Measurements from ENCODE around the gene XKR8.

Gene XKR8, protein sequence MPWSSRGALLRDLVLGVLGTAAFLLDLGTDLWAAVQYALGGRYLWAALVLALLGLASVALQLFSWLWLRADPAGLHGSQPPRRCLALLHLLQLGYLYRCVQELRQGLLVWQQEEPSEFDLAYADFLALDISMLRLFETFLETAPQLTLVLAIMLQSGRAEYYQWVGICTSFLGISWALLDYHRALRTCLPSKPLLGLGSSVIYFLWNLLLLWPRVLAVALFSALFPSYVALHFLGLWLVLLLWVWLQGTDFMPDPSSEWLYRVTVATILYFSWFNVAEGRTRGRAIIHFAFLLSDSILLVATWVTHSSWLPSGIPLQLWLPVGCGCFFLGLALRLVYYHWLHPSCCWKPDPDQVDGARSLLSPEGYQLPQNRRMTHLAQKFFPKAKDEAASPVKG

DNA sequence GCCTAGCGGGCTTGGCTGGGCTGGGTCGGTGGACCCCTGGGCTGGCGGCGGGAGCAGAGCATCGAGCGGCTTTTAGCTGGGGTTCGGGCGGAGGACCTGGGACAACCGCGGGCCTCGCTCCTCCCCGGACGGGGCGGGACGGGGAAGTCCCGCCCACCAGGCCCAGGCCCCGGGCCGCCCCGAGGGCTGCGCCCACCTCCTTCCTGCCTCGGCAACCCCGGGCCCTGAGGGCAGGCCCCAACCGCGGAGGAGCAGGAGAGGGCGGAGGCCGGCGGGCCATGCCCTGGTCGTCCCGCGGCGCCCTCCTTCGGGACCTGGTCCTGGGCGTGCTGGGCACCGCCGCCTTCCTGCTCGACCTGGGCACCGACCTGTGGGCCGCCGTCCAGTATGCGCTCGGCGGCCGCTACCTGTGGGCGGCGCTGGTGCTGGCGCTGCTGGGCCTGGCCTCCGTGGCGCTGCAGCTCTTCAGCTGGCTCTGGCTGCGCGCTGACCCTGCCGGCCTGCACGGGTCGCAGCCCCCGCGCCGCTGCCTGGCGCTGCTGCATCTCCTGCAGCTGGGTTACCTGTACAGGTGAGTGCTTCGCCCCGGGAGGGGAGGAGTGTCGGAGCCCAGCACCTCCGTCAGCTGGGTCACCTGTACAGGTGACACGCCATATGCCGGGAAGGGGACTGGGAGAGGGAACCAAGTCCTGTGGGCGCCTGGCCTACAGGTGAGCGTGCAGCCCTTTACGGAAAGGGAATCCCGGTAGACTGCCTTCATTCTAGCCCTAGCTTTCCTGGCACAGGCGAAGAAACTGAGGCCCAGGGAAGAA lies at the start of gene XKR8:
Gene XKR8 (plus strand): TSS at position 182 of the 812 bp plus-strand sequence. CDS start 97 bp downstream, at position 279.
- DNase-seq (ENCODE audit: low spot score), result peak; percentile 81

DNA sequence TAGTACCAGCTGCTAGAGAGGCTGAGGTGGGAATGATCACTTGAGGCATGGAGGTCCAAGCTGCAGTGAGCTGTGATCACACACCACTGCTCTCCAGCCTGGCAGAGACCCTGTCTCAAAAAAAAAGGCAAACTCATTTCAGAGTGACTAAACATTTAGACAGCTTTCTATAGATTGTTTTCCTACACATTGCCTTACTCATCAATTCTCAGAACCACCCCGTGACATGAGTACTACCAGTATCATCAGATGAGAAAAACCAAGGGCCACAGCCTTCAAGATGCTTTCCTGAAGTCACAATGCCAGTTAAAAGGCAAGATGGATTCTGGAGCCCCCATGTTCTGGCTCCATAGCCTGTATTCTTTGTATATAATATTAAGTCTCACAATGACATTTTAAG lies 47.3 kb upstream of the XKR8 start:
- peak; percentile 25 for DNase-seq (ENCODE audit: low spot score)

DNA sequence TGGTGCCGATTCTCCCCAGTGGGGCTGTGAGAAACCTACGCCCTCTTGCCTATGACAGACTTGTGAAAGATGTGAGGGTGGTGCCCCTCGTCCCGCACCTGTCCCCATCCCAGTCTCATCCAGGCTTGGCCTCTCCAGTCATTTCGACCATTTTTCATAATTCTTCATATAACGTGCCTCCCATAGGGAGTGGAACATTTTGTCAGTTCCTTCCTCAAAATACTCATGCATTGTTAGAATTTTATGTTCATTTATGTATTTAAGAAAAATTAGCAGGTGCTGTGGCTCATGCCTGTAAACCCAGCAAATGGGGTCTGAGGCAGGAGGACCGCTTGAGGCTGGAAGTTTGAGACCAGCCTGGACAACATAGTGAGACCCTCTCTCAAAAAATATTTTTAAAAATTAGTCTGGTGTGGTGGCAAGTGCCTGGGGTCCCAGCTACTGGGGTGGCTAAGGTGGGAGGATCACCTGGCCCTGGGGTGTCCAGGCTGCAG lies 44.6 kb upstream of the XKR8 start:
- no peak for DNase-seq (ENCODE audit: low spot score)

DNA sequence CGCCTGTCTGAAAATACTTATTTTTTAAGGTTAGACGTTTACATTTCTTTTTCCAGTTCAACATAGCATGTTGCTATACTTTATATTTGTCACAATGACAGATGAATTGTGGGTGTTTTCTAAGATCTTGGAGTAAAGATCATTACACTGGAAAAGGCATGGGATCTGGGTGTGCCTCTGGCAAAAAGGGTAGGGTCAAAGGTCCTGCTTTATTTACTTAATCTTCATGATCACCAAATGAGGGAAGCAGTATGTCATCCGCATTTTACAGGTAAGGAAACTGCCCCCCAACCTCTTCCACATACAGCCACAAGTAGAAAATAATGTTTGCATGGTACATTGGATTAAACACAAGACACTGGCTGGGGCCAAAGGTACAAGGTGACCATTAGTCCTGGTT lies 37.5 kb upstream of the XKR8 start:
- no peak for DNase-seq (ENCODE audit: low spot score)

DNA sequence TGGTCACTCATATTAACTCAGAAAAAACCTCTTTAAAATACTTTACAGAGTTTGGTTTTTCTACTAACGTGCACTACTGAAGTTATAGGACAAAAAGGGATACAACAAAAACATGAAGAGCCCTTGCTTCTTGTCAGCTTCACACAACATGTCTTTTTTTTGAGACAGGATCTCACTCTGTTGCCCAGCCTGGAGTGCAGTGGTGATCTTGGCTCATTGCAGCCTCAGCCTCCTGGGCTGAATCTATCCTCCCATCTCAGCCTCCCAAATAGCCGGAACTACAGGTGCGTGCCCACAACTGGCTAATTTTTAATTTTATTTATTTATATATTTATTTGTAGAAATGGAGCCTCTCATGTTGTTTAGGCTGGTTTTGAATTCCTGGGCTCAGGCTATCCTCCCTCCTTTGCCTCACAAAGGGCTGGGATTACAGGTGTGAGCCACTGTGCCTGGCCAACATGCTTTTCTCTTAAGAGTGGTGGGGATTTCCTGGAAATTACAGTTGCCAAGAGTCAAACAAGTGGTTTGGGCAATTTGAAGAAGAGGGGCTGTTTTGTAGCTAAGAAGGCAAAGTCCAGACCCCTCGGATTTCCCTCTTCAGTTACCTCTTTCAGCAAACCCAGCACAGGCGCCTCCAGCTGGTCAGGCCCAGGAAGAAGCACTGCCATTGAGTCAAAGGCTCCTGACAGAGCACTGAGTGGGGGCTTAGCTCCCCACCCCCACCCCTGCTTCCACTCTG lies 31.4 kb upstream of the XKR8 start:
- DNase-seq (ENCODE audit: low spot score), result no peak

DNA sequence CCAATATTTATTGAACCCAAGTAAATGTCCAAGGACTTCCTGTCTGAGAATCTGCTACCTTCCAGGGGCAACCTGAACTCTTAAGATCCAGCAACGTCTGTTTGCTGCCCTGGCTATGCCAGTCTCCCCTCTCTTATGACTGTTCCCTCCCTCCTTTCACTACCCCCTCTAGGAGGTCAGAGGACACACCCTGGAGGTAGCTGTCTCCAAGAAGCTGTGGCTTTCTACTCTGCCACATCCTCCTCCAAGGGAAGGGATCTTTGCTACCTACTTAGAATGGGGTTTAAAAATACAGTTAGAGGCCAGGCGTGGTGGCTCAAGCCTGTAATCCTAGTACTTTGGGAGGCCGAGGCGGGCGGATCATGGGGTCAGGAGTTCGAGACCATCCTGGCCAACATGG lies 28.6 kb upstream of the XKR8 start:
- no peak for DNase-seq (ENCODE audit: low spot score)

DNA sequence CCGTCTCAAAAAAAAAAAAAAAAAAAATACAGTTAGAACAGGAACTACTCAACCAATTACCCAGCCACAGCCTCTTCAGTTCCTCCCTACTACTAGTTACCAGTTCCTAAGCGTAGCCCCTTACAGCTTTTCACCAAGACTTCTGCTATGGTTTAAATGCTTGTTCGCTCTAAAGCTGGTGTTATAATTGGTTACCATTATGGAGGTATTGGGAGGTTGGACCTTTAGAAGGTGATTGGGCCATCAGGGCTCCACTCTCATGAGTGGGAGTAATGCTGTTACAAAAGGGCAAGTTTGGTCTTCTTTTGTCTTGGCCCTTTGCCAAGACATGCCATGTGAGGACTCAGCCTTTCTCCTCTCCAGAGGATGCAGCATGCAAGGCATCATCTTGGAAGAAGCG lies 28.0 kb upstream of the XKR8 start:
- no peak for DNase-seq (ENCODE audit: low spot score)

DNA sequence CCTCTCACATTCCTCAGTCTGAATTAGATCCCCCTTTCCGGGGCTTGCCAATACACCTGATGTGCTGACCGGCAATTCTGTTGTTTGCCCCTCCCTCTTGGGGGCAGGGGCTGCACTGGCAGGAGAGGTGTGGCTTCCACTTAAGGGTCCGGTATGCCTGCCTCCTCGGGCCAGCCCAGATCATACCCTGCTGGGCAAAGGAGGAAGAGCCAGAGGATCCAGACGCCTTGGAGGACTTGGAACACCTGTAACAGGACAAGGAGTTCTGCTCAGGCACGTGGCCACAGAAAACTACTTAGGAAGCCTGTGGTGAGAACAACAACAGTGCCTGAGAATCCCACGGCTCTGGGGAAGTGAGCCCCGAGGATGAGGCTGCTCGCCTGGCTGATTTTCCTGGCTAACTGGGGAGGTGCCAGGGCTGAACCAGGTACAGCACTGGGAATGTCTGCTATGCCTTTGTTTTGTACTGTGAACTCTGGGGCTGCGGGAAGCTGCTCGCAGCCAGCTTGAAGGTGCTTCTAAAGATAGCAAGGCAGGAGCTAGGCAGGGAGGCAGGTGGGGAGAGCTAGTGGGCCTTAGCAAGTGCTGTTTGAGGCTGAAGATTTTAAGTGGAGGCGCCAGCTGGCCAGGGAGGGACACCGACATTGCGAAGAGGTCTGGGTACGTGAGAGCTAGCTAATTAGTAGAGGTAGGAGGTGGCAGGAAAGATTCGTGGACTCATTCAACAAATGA lies 24.8 kb upstream of the XKR8 start, which contains the start of gene SMPDL3B:
Gene SMPDL3B (plus strand): TSS at position 183 of the 732 bp plus-strand sequence. CDS start 184 bp downstream, at position 367.
- DNase-seq (ENCODE audit: low spot score), result no peak

DNA sequence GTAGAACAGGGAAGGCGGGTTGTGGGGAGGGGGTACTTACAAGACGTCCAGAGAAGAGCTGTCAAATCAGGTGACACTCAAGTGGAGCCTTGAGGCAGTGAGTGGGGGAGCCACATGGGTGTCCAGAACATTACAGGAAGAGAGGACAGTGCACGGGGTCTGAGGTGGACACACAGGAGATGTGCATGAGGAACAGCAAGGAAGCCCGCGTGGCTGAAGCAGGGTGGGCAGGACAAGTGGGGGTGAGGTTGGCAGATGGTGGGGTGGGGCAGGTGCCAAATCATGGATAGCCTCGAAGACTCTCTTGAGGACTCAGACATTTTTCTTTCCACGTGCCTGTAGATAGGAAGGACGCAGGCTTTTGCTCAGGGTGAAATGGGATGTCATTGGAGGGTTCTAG lies 24.1 kb upstream of the XKR8 start:
- no peak for DNase-seq (ENCODE audit: low spot score)

DNA sequence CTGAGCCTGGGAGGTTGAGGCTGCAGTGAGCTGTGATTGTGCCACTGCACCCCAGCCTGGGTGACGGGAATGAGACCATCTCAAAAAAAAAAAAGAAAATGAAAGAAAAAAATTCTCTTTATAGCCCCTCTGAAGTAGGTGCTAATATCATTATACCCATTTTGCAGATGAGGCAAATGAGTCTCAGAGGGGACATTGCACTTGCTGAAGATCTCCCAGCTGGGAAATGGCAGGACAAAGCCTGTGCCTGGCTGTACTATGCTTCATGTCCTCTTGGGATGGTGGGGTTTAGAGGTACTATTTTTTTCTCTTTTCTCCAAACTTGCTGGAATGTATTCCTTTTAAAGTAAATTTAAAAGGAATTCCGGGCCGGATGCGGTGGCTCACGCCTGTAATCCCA lies 23.4 kb upstream of the XKR8 start:
- no peak for DNase-seq (ENCODE audit: low spot score)

DNA sequence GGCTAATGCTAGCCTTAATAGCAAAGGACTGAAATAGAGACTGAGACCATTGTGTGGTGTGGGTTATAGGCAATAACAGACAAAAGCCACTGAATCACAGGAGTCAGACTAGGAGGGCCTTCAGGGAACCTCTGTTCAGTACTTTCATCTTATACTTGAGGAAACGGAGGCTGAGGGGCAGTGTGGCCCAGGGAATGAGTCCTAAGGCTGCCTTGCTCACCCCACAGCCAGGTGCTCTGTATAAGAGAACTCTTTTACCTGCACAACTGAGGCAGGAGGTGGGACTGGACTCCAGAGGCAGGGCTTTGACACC lies 22.3 kb upstream of the XKR8 start:
- no peak for DNase-seq (ENCODE audit: low spot score)

DNA sequence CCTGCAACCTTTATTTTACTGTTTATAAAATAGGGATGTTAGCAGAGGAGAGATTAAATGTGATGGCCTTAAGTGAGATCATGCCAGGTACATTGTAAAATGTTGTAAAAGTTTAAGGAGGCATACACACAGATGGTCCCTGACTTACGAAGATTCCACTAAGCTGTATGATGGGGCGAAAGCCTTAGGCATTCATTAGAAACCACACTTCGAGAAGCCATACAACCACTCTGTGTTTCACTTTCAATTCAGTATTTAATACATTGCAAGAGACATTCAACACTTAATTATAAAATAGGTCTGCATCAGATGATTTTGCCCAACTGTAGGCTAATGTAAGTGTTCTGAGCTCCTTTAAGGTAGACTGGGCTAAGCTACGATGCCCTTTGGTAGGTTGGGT lies 21.3 kb upstream of the XKR8 start:
- no peak for DNase-seq (ENCODE audit: low spot score)

DNA sequence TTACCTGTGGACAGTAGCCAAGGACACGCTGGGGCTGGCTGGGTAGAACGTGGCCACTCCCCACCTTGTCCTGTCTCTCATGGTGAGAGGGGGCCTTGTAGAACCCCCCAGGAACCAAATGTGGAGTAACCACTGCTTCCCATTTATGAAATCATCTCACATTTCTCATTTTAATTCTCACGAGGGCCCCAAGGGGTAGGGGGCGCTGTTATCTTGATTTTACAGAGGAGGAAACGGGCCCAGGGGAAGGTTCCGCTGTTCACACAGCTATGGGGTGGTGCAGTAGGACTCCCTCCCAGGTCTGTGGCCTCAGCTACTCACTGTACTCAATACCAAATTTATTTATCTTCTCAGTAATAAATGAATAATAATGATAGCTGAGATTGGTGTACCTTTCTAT lies 19.5 kb upstream of the XKR8 start:
- DNase-seq (ENCODE audit: low spot score), result peak; percentile 80

DNA sequence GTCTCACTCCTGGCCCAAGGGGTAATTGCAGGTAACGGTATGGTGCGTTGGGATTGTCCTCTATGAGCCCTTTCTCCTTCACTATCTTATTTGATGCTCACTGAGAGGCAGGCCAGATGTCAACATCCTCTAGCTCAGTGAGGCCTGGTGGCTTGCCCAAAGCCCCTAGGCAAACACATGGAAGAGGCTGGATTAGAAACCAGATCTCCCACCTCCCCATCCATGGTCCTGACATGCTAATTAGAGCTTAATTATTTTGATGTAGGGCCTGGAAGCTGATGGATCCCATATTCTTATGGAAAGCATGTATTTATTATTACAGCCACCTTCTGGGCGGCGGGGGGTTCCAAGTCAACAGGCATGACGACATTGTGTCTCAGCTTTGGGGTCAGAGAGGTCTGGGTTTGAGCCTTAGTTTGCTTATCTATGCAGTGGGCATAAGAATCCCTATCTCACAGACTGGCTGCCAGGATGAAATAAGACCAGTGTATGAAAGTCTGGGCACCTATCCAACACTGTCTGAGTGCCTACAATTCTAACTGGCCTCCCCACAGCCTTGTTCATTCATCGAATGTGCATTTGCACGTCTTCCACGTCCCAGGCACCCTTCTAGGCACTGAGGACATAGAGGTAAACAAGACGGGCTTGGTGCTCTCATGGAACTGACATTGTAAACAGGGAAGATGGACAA lies 18.8 kb upstream of the XKR8 start:
- no peak for DNase-seq (ENCODE audit: low spot score)

DNA sequence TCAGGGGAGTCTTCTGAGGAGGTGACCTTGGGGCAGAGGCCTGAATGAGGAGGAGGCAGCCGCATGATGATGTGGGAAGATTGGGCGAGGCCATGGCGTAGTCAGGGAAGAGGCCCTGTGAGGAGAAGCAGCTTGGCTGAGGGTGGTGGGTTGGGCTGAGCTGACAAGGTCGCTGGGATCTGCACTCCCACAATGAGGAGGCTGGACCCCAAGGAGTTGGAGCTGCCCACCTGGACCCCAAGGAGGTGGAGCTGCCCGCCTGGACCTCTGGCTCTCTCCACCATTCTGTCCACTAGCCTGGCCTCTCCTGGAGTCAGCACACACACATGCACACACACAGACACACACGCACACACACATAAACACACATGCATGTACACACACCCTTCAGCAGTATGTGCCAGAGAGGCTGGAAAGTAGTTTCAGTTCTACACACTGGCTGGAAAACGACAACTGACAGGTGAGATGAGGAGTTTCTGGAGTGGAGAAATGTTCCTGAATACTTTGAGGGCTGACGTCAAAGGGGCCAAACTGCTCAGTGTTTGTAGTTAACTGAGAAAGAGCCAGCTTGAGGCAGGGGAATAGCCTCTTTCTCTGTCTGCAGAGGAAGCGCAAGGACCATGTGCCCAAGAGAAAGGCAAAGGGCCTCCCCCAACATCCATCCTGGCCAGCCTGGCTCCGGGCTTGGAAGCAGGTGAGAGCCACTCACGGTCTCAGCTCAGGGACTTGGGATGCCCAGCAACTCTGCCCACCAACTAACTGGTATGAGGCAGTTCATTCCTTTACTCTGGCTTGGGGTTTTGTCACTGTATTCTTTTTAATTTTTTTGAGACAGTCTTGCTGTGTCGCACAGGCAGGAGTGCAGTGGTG lies 17.9 kb upstream of the XKR8 start:
- DNase-seq (ENCODE audit: low spot score), result no peak

DNA sequence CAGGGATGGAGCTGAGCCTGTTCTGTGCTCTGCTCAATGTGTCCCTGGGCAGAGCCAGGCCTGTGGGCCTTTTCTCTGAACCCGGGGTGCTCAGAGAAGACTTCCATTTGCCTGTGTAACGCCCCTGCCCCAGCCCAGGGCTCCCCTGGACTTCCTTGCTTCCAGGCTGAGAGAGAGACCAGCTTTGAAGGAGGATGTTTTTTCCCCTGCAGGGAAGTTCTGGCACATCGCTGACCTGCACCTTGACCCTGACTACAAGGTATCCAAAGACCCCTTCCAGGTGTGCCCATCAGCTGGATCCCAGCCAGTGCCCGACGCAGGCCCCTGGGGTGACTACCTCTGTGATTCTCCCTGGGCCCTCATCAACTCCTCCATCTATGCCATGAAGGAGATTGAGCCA lies 14.8 kb upstream of the XKR8 start:
- DNase-seq (ENCODE audit: low spot score), result no peak

DNA sequence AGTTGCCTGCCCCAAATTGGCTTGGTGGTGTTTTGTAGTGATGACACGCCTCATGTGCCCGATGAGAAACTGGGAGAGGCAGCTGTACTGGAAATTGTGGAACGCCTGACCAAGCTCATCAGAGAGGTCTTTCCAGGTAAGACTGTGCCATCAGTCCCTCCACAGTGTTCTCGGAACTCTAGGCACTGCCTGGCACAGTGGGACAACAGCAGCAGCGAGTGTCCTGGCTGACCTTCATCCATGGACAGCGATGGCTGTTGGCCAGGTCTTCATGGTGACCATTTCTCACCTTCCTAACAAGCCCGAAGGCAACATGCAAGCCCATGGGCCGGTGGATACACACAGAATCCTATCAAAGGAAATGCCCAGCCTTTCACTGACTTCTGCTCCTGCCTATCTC lies 10.7 kb upstream of the XKR8 start:
- DNase-seq (ENCODE audit: low spot score), result no peak

DNA sequence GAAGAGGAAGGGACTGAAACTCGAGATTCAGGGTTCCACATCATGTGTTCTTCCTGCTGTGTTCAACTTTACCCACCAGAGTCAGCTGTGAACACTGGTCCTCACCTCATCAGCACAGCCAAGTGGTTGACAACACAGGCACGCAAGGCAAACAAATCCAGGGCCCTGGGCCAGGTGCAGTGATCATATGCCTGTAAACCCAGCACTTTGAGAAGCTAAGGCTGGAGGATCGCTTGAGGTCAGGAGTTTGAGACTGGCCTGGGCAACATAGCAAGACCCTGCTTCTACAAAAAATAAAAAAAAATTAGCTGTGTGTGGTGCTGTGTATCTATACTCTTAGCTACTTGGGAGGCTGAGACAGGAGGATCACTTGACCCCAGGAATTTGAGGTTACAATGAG lies 8.4 kb upstream of the XKR8 start:
- DNase-seq (ENCODE audit: low spot score), result no peak

DNA sequence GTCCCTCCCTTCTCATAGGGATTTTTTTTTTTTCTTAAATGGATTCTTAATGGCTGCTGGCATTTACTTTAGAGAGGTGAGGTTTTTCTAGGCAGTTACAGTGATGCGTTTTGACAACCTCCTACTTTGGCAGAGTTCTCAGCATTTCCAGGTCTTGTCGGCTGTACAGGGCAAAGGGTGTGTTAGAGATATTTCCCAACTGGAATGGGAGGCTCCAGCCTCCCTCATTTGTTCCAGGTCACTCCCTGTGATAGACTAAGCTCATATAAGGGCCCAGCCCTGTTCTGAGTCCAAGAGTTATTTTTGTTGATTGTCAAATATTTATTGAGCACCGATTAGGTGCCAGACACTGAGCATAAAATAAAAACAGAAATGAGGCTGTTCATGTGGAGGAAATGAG lies 7.6 kb upstream of the XKR8 start:
- DNase-seq (ENCODE audit: low spot score), result no peak

DNA sequence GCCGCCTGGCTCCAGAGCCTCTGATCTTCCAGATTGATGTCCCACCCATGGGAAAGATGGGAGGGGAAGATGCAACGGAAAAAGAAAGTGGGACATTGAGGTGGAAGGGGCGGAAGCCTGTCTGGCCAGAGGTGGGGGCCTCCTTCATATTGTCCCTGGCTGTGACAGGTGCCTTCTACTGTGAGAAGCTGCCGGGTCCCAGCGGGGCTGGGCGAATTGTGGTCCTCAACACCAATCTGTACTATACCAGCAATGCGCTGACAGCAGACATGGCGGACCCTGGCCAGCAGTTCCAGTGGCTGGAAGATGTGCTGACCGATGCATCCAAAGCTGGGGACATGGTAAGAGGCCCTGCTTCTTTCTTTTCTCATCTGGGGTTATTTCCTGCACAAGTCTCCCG lies 5.6 kb upstream of the XKR8 start:
- no peak for DNase-seq (ENCODE audit: low spot score)
